ENCODE measurements around the gene SEZ6L. TPM values are rescaled to one million over a fixed set of nuclear protein-coding genes. Genes with fewer than 3 reads are reported as not detected.

The SEZ6L gene
- total and polyA plus RNA-seq, 2 experiments from 2014 or later: 0.43 to 0.44 TPM

- H3K79me2 ChIP-seq: no peaks in the 10 kb centered on the region
- H3K27me3 ChIP-seq: no peaks in the 10 kb centered on the region
- no peak overlapping the region for H3K4me3 ChIP-seq
- 80% methylated on average over 3 of the region's 3 CpGs for WGBS (ENCODE audit: low lambda C conversion rate, missing lambda C conversion rate)
- no peak for DNase-seq (ENCODE audit: low spot score)
- H3K9me3 ChIP-seq (ENCODE audit: low read depth): no peaks in the 10 kb centered on the region
- H3K4me1 ChIP-seq (ENCODE audit: insufficient read depth): no peaks in the 10 kb centered on the region
- TF ChIP-seq EZH2phosphoT487 (IDR thresholded peaks at IDR 0.05; ENCODE audit: low read depth, severe bottlenecking, unreplicated experiment): no peak
- TF ChIP-seq EZH2 (IDR thresholded peaks at IDR 0.05; ENCODE audit: borderline replicate concordance): no peak
- no peak for TF ChIP-seq CTCF (IDR thresholded peaks at IDR 0.05; ENCODE audit: poor library complexity)
- H4K20me1 ChIP-seq (ENCODE audit: insufficient read depth, poor library complexity, severe bottlenecking): no peaks in the 10 kb centered on the region
- H3K4me2 ChIP-seq: no peak overlapping the region
- H3K36me3 ChIP-seq (replicated peaks; ENCODE audit: insufficient read depth, low read depth): no peaks in the 10 kb centered on the region
- H3K9me2 ChIP-seq (replicated peaks; ENCODE audit: insufficient read depth): no peaks in the 10 kb centered on the region
- H2AFZ ChIP-seq: no peak overlapping the region
- H3K27ac ChIP-seq: no peak overlapping the region
Observed at GRCh38 chr22:26194313-26194712, 25.1 kb downstream of the SEZ6L start.

DNA sequence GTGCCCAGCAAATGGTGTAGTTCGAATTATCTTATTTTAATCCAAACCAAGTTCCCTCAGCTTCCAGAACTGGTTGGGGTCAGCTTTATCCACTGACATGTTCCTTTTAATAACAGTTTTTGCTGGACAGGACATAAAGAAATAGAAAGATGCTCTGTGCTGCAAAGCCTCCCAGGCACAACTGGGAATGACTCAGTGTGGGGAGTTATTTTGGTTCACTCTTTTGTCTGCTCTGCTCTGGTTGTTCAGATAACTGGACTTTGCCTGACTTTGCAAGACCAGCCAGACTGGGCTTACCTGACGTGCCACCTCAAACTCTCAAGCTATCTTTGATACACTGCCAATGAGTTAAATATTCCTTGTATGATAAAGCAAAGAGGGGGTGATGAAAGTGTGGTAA lies 25.6 kb downstream of the SEZ6L start:
- no peaks in the 10 kb centered on the region for H3K4me1 ChIP-seq (ENCODE audit: insufficient read depth)
- H4K20me1 ChIP-seq (ENCODE audit: insufficient read depth, poor library complexity, severe bottlenecking): no peaks in the 10 kb centered on the region
- H3K9me3 ChIP-seq (ENCODE audit: low read depth): no peaks in the 10 kb centered on the region
- no peaks in the 10 kb centered on the region for H3K27me3 ChIP-seq
- 72% methylated on average over 2 of the region's 2 CpGs for WGBS (ENCODE audit: low lambda C conversion rate, missing lambda C conversion rate)
- DNase-seq (ENCODE audit: low spot score): no peak
- no peaks in the 10 kb centered on the region for H3K9me2 ChIP-seq (replicated peaks; ENCODE audit: insufficient read depth)
- no peak overlapping the region for H3K4me2 ChIP-seq
- H3K79me2 ChIP-seq: no peaks in the 10 kb centered on the region
- TF ChIP-seq EZH2 (IDR thresholded peaks at IDR 0.05; ENCODE audit: borderline replicate concordance): no peak
- no peak for TF ChIP-seq CTCF (IDR thresholded peaks at IDR 0.05; ENCODE audit: poor library complexity)
- no peak for TF ChIP-seq EZH2phosphoT487 (IDR thresholded peaks at IDR 0.05; ENCODE audit: low read depth, severe bottlenecking, unreplicated experiment)
- H3K4me3 ChIP-seq: no peak overlapping the region
- no peak overlapping the region for H3K27ac ChIP-seq
- H3K36me3 ChIP-seq (replicated peaks; ENCODE audit: insufficient read depth, low read depth): no peaks in the 10 kb centered on the region
- no peak overlapping the region for H2AFZ ChIP-seq

DNA sequence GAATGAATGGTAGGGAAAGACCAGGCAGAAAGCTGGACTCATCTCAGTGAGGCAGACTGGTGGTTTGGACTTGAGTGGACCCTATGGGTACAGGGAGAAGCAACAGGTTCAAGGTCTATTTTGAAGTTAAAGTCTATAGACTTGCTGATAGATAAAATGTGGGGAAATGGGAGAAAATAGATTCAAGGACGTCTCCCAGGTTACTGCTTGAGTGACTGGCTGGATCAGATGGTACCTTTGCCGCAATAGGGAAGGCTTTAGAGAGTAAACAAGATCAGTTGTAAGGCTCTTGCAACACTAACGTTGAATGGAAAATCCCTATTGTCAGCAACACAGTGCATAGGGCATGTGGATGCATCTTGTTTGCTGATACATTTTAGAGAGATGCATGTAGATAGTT lies 27.4 kb downstream of the SEZ6L start:
- Histone ChIP-seq H3K4me2 (no peak overlapping the region), H2AFZ (no peak overlapping the region), H3K36me3 (replicated peaks; ENCODE audit: insufficient read depth, low read depth) (no peaks in the 10 kb centered on the region), H3K4me1 (ENCODE audit: insufficient read depth) (no peaks in the 10 kb centered on the region), H4K20me1 (ENCODE audit: insufficient read depth, poor library complexity, severe bottlenecking) (no peaks in the 10 kb centered on the region), H3K9me3 (ENCODE audit: low read depth) (no peaks in the 10 kb centered on the region), H3K9me2 (replicated peaks; ENCODE audit: insufficient read depth) (no peaks in the 10 kb centered on the region), H3K79me2 (no peaks in the 10 kb centered on the region), H3K27ac (no peak overlapping the region), H3K27me3 (no peaks in the 10 kb centered on the region), H3K4me3 (no peak overlapping the region)
- peak; percentile 30 for DNase-seq (ENCODE audit: low spot score)
- no peak for TF ChIP-seq CTCF (IDR thresholded peaks at IDR 0.05; ENCODE audit: poor library complexity)
- no peak for TF ChIP-seq EZH2phosphoT487 (IDR thresholded peaks at IDR 0.05; ENCODE audit: low read depth, severe bottlenecking, unreplicated experiment)
- no peak for TF ChIP-seq EZH2 (IDR thresholded peaks at IDR 0.05; ENCODE audit: borderline replicate concordance)
- WGBS (ENCODE audit: low lambda C conversion rate, missing lambda C conversion rate): 53% methylated on average over 3 of the region's 3 CpGs

DNA sequence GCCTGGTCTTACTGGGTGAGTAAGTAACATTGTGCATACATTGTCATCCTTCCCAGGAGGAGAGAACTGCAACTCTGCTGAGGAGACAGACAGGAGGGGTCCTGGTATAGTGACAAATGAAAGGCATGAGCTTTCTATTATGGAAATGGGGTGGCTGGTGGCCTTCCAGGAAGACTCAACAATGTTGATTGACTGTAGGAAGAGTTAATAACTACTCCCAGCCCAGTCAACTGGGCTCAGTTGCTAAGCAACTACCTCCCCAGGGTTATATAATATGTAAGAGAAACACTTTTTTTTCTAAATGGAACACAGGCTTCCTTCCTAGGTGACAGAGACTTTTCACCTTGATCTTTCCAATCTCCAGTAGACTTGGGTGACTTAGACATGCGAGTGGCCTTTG lies 28.2 kb downstream of the SEZ6L start:
- Histone ChIP-seq H3K4me3 (no peak overlapping the region), H3K9me3 (ENCODE audit: low read depth) (no peaks in the 10 kb centered on the region), H2AFZ (no peak overlapping the region), H3K9me2 (replicated peaks; ENCODE audit: insufficient read depth) (no peaks in the 10 kb centered on the region), H3K4me2 (no peak overlapping the region), H3K27ac (no peak overlapping the region), H4K20me1 (ENCODE audit: insufficient read depth, poor library complexity, severe bottlenecking) (no peaks in the 10 kb centered on the region), H3K79me2 (no peaks in the 10 kb centered on the region), H3K27me3 (no peaks in the 10 kb centered on the region), H3K4me1 (ENCODE audit: insufficient read depth) (no peaks in the 10 kb centered on the region), H3K36me3 (replicated peaks; ENCODE audit: insufficient read depth, low read depth) (no peaks in the 10 kb centered on the region)
- 61% methylated on average over 1 of the region's 1 CpG for WGBS (ENCODE audit: low lambda C conversion rate, missing lambda C conversion rate)
- TF ChIP-seq EZH2 (IDR thresholded peaks at IDR 0.05; ENCODE audit: borderline replicate concordance) (no peak), EZH2phosphoT487 (IDR thresholded peaks at IDR 0.05; ENCODE audit: low read depth, severe bottlenecking, unreplicated experiment) (no peak), CTCF (IDR thresholded peaks at IDR 0.05; ENCODE audit: poor library complexity) (no peak)
- DNase-seq (ENCODE audit: low spot score): no peak

Measured in hepatocyte (in vitro differentiated cells).